Endothelial cell of umbilical vein (primary cell): ENCODE measurements around the gene B4GALT6. TPM values are rescaled to one million over a fixed set of nuclear protein-coding genes. Genes with fewer than 3 reads are reported as not detected.

Experiments
- BruUV-seq: library from RNA; stranded (reverse); fragments of 400-500 nt; replicated peaks from 2 replicates; lab custom pipeline; 2021; lab: Mats Ljungman, UMichigan
- CTCF ChIA-PET: fragments of 300-600, 350-600 bp; sonication (Branson Sonifier 250); formaldehyde crosslinking; loops from one replicate; lab custom pipeline; 2021; ENCODE audit warnings: antibody characterized with exemption, inconsistent platforms; lab: Charles Lee
- POLR2A ChIA-PET: fragments of 300-600, 350-600 bp; sonication (Branson Sonifier 250); formaldehyde crosslinking; loops from one replicate; lab custom pipeline; 2021; ENCODE audit warnings: antibody characterized with exemption, inconsistent platforms; lab: Charles Lee
- DNase-seq: peaks from one replicate; pipeline ENCODE4 v3.0.0-alpha.2; 2011; ENCODE audit warnings: low read depth, low spot score
- FAIRE-seq: peaks from 2 replicates; lab custom pipeline; 2011; peaks lifted over from hg19 to GRCh38; lab: Jason Lieb, UNC
- H2AFZ ChIP-seq: 2 replicates; pipeline ENCODE4 v1.6.0; 2012; ENCODE audit warnings: low read depth, low read length, control low read depth, inconsistent platforms
- H3K27ac ChIP-seq: 2 replicates; pipeline ENCODE4 v1.5.1; 2011; ENCODE audit warnings: low read depth, mild to moderate bottlenecking, control low read depth, low read length, moderate library complexity; ENCODE audit not compliant: insufficient read depth
- H3K27me3 ChIP-seq, 2 experiments: 2 replicates each; pipeline versions ENCODE4 v1.6.0 to v1.6.1; 2011; ENCODE audit warnings: low read length in 2 of 2, mixed read lengths in 1 of 2; ENCODE audit not compliant: control insufficient read depth in 2 of 2, insufficient read depth in 2 of 2
- H3K36me3 ChIP-seq, 2 experiments: 2 replicates in 1 of 2; 3 replicates in 1 of 2; pipeline ENCODE4 v1.5.1; 2011; ENCODE audit warnings: low read length in 2 of 2, mild to moderate bottlenecking in 1 of 2, moderate library complexity in 1 of 2; ENCODE audit not compliant: control insufficient read depth in 2 of 2, insufficient read depth in 2 of 2; ENCODE audit errors: extremely low read depth in 1 of 2
- H3K4me1 ChIP-seq: 3 replicates; pipeline ENCODE4 v1.5.1; 2011; ENCODE audit warnings: mild to moderate bottlenecking, low read length; ENCODE audit not compliant: control insufficient read depth, insufficient read depth; ENCODE audit errors: extremely low read depth
- H3K4me2 ChIP-seq: 2 replicates; pipeline ENCODE4 v1.6.1; 2011; ENCODE audit warnings: low read length, control low read depth, mixed read lengths; ENCODE audit not compliant: insufficient read depth
- H3K4me3 ChIP-seq, 3 experiments: fragments of 200-600 bp in 1 of 3; sonication (generic), shearing (Covaris generic) in 1 of 3; replicated peaks in 1 of 3; 2 replicates each; pipeline ENCODE4 v1.5.1; 2011 to 2016; ENCODE audit warnings: control low read depth in 3 of 3, low read length in 3 of 3, mild to moderate bottlenecking in 2 of 3, inconsistent platforms in 1 of 3, low read depth in 1 of 3, moderate library complexity in 1 of 3; ENCODE audit not compliant: insufficient read depth in 1 of 3
- H3K79me2 ChIP-seq: 2 replicates; pipeline ENCODE4 v1.6.0; 2012; ENCODE audit warnings: low read length, inconsistent platforms; ENCODE audit not compliant: control insufficient read depth, insufficient read depth
- H3K9ac ChIP-seq: replicated peaks from 2 replicates; pipeline ENCODE3; 2011; ENCODE audit warnings: low read length, control low read depth; ENCODE audit not compliant: insufficient read depth; ENCODE audit errors: extremely low read depth
- H3K9me1 ChIP-seq: replicated peaks from 3 replicates; pipeline ENCODE4 v1.6.0; 2011; ENCODE audit warnings: mild to moderate bottlenecking, low read length; ENCODE audit not compliant: control insufficient read depth, insufficient read depth; ENCODE audit errors: extremely low read depth
- H3K9me3 ChIP-seq: replicated peaks from 2 replicates; pipeline ENCODE4 v1.5.1; 2012; ENCODE audit warnings: low read length, inconsistent platforms; ENCODE audit not compliant: control insufficient read depth, insufficient read depth
- H4K20me1 ChIP-seq: replicated peaks from 2 replicates; pipeline ENCODE3; 2011; ENCODE audit warnings: mild to moderate bottlenecking, low read length; ENCODE audit not compliant: control insufficient read depth, insufficient read depth; ENCODE audit errors: extremely low read depth
- CTCF ChIP-seq, 2 donors: IDR thresholded peaks; 1 replicate in 1 of 2; 2 replicates in 1 of 2; pipeline ENCODE4 v1.5.1; 2011; ENCODE audit warnings: low read length in 2 of 2, mild to moderate bottlenecking in 2 of 2, moderate library complexity in 2 of 2, control low read depth in 1 of 2, inconsistent platforms in 1 of 2, low read depth in 1 of 2; ENCODE audit not compliant: insufficient read depth in 1 of 2; ENCODE audit errors: extremely low read depth in 1 of 2
- EZH2 ChIP-seq: IDR thresholded peaks from 2 replicates; pipeline ENCODE4 v1.6.1; 2012; ENCODE audit warnings: borderline replicate concordance, low read depth, mild to moderate bottlenecking, moderate library complexity, low read length, inconsistent platforms; ENCODE audit not compliant: severe bottlenecking
- FOS ChIP-seq: IDR thresholded peaks from 2 replicates; pipeline ENCODE4 v1.6.1; 2011; ENCODE audit warnings: mild to moderate bottlenecking, low read length, moderate library complexity, borderline replicate concordance; ENCODE audit not compliant: insufficient read depth
- GATA2 ChIP-seq: IDR thresholded peaks from 2 replicates; pipeline ENCODE4 v1.7.0; 2011; ENCODE audit warnings: low read depth, mild to moderate bottlenecking, moderate library complexity, mixed read lengths, low read length; ENCODE audit not compliant: insufficient read length, insufficient read depth
- JUN ChIP-seq: IDR thresholded peaks from 2 replicates; pipeline ENCODE4 v1.6.1; 2011; ENCODE audit warnings: borderline replicate concordance, low read depth; ENCODE audit not compliant: insufficient read length, insufficient read depth
- MAX ChIP-seq: IDR thresholded peaks from 2 replicates; pipeline ENCODE4 v1.6.1; 2011; ENCODE audit not compliant: insufficient read depth, insufficient read length
- MYC ChIP-seq: IDR thresholded peaks from one replicate; pipeline ENCODE4 v1.6.1; 2011; ENCODE audit warnings: mild to moderate bottlenecking, low read depth, low read length
- POLR2A ChIP-seq: IDR thresholded peaks from 2 replicates; pipeline ENCODE4 v1.6.1; 2012; ENCODE audit warnings: low read depth, mild to moderate bottlenecking, control low read depth, low read length
- POLR2AphosphoS5 ChIP-seq: IDR thresholded peaks from 2 replicates; pipeline ENCODE4 v1.6.1; 2012; ENCODE audit warnings: low read depth, mild to moderate bottlenecking, control low read depth, low read length, moderate library complexity; ENCODE audit not compliant: insufficient read depth
- dilution Hi-C: fragments of 300-500 bp; cut with MboI; formaldehyde crosslinking; loops from one replicate; pipeline ENCODE4 v1.15.0; 2019; ENCODE audit warnings: low sequenced_read_pairs; ENCODE audit not compliant: extremely low pct_ligation_motif_present
- intact Hi-C: fragments of 100-400 bp; cut with micrococcal nuclease; formaldehyde crosslinking; loops from one replicate; pipeline ENCODE4 v1.10.0; 2022
- polyA plus RNA-seq, 4 experiments: library from polyadenylated mRNA; depleted of rRNA in 3 of 4; stranded (reverse) in 3 of 4; unstranded in 1 of 4; fragments of >200 nt; gene quantifications; 2 replicates each; pipeline versions ENCODE4 v1.2.1 to v1.2.3, GENCODE V29; 2011 to 2012; ENCODE audit warnings: missing spikeins in 1 of 4
- total RNA-seq: library from RNA; stranded (reverse); gene quantifications from 2 replicates; pipeline ENCODE4 v1.2.3, GENCODE V29; 2021

The B4GALT6 gene
- total and polyA plus RNA-seq, 2 donors (not counting 3 experiments of a cell fraction or from before 2014, with no cell fraction given), result 3.9 to 24.2 TPM

- intact Hi-C loops (no loop called here), dilution Hi-C loops (no loop called here)
- peaks cover 3% of the 10 kb centered on the region for H3K4me1 ChIP-seq
- H3K27ac ChIP-seq, result no peak overlapping the region
- H3K4me3 ChIP-seq, result no peak overlapping the region
- H3K36me3 ChIP-seq, result peaks cover 0 to 4% of the 10 kb centered on the region in 2 experiments
- CTCF ChIA-PET, result interaction anchor here (1.0 kb wide), 1 partner anchor 91 kb away, joined by 3 read pairs; no protein-coding TSS in a partner anchor
- no peak overlapping the region for H2AFZ ChIP-seq
- FAIRE-seq, result no peak
- H4K20me1 ChIP-seq, result no peaks in the 10 kb centered on the region
- no peak for DNase-seq
- H3K27me3 ChIP-seq, result no peaks in the 10 kb centered on the region
- no peak overlapping the region for H3K4me2 ChIP-seq
- BruUV-seq, result no TSS peak
- TF ChIP-seq POLR2AphosphoS5, result no peak
- TF ChIP-seq EZH2, result no peak
- no peak for TF ChIP-seq MYC
- POLR2A ChIA-PET, result no interaction called here
- no peak overlapping the region for H3K9ac ChIP-seq
- no peaks in the 10 kb centered on the region for H3K9me1 ChIP-seq
- no peaks in the 10 kb centered on the region for H3K9me3 ChIP-seq
- H3K79me2 ChIP-seq, result no peaks in the 10 kb centered on the region
Measured at GRCh38 chr18:31647127-31647753, 37.1 kb downstream of the B4GALT6 start.

- no peak for TF ChIP-seq FOS
- no peak for TF ChIP-seq POLR2A
- TF ChIP-seq MAX, result no peak
- TF ChIP-seq EZH2, result no peak
- no peak for TF ChIP-seq MYC
- no peak for TF ChIP-seq GATA2
- TF ChIP-seq POLR2AphosphoS5, result no peak
- TF ChIP-seq CTCF (IDR thresholded peaks at IDR 0.05; ENCODE audit: extremely low read depth in 1 of 2, insufficient read depth in 1 of 2, low read depth in 1 of 2, low read length in 2 of 2), result no peak
- TF ChIP-seq JUN, result no peak
- BruUV-seq, result no TSS peak
- H3K36me3 ChIP-seq, result peaks cover 0 to 4% of the 10 kb centered on the region in 2 experiments
- no peak for FAIRE-seq
- no peak for DNase-seq
- no peak overlapping the region for H2AFZ ChIP-seq
- H3K79me2 ChIP-seq, result no peaks in the 10 kb centered on the region
- H3K4me1 ChIP-seq, result peaks cover 3% of the 10 kb centered on the region
- ChIA-PET POLR2A (no interaction called here), CTCF (interaction anchor here (1.0 kb wide), 1 partner anchor 90 kb away, joined by 3 read pairs; no protein-coding TSS in a partner anchor)
- no peak overlapping the region for H3K27ac ChIP-seq
- H3K4me3 ChIP-seq, result no peak overlapping the region
- intact Hi-C loops (no loop called here), dilution Hi-C loops (no loop called here)
- H3K9me1 ChIP-seq, result no peaks in the 10 kb centered on the region
- no peak overlapping the region for H3K9ac ChIP-seq
- H4K20me1 ChIP-seq, result no peaks in the 10 kb centered on the region
- H3K4me2 ChIP-seq, result no peak overlapping the region
- no peaks in the 10 kb centered on the region for H3K9me3 ChIP-seq
- H3K27me3 ChIP-seq, result no peaks in the 10 kb centered on the region
Measured at GRCh38 chr18:31646332-31647126, 37.9 kb downstream of the B4GALT6 start.
